IMR-90 (cell line): ENCODE measurements around the gene FEM1A. TPM values are rescaled to one million over a fixed set of nuclear protein-coding genes. Genes with fewer than 3 reads are reported as not detected.
A peak's percentile ranks its signal among the peaks of the same experiment; 100 is the strongest.

Experiments used
- ATAC-seq: fragments of 200-7000 bp; cut with Tn5 transposase; 2 replicates; pipeline ENCODE4 v1.9.1; 2020; ENCODE audit warnings: low read depth, mild to moderate bottlenecking, moderate library complexity
- BruUV-seq: library from RNA; stranded (reverse); fragments of 400-500 nt; replicated peaks from 2 replicates; lab custom pipeline; 2021; lab: Mats Ljungman, UMichigan
- CTCF ChIA-PET: fragments of 300-600 bp; formaldehyde crosslinking; extraction: SDS; loops from one replicate; lab custom pipeline; 2021; ENCODE audit warnings: antibody characterized with exemption; lab: Yijun Ruan, JAX
- POLR2A ChIA-PET: fragments of 300-600 bp; sonication (Branson Sonifier 250); formaldehyde crosslinking; loops from one replicate; lab custom pipeline; 2022; ENCODE audit warnings: antibody characterized with exemption; ENCODE audit not compliant: unreplicated experiment; lab: Charles Lee
- DNase-seq: peaks from one replicate; pipeline ENCODE4 v3.0.0; 2013
- H2AFZ ChIP-seq: replicated peaks from 2 replicates; pipeline ENCODE3; 2013; ENCODE audit warnings: low read length, mild to moderate bottlenecking; ENCODE audit not compliant: poor library complexity
- H2AK5ac ChIP-seq: 2 replicates; pipeline ENCODE4 v1.6.1; 2013; ENCODE audit warnings: low read depth, low read length, inconsistent platforms
- H2AK9ac ChIP-seq: replicated peaks from 2 replicates; pipeline ENCODE3; 2013; ENCODE audit warnings: mild to moderate bottlenecking, low read depth, low read length, moderate library complexity; ENCODE audit not compliant: poor library complexity
- H2BK120ac ChIP-seq: 2 replicates; pipeline ENCODE4 v1.6.1; 2013; ENCODE audit warnings: low read depth, low read length, inconsistent platforms
- H2BK15ac ChIP-seq: 3 replicates; pipeline ENCODE4 v1.6.1; 2013; ENCODE audit warnings: low read depth, low read length, inconsistent platforms
- H2BK20ac ChIP-seq: 2 replicates; pipeline ENCODE4 v1.6.1; 2013; ENCODE audit warnings: low read depth, mild to moderate bottlenecking, inconsistent platforms, low read length, moderate library complexity
- H2BK5ac ChIP-seq: 2 replicates; pipeline ENCODE4 v1.6.1; 2013; ENCODE audit warnings: mild to moderate bottlenecking, low read depth, low read length, inconsistent platforms; ENCODE audit not compliant: poor library complexity, severe bottlenecking
- H3K14ac ChIP-seq: replicated peaks from 2 replicates; pipeline ENCODE4 v1.6.1; 2013; ENCODE audit warnings: low read depth, low read length, inconsistent platforms
- H3K18ac ChIP-seq: 2 replicates; pipeline ENCODE4 v1.6.1; 2013; ENCODE audit warnings: low read depth, low read length, control low read depth
- H3K23ac ChIP-seq: 2 replicates; pipeline ENCODE4 v1.6.1; 2013; ENCODE audit warnings: low read depth, low read length, inconsistent platforms
- H3K27ac ChIP-seq: 2 replicates; pipeline ENCODE4 v1.5.1; 2013; ENCODE audit warnings: mild to moderate bottlenecking, control low read depth, low read length; ENCODE audit not compliant: insufficient read depth
- H3K27me3 ChIP-seq: 2 replicates; pipeline ENCODE4 v1.6.1; 2013; ENCODE audit warnings: low read length; ENCODE audit not compliant: control insufficient read depth, insufficient read depth
- H3K36me3 ChIP-seq: 2 replicates; pipeline ENCODE4 v1.6.1; 2013; ENCODE audit warnings: low read length, mixed read lengths; ENCODE audit not compliant: control insufficient read depth, insufficient read depth
- H3K4ac ChIP-seq: 2 replicates; pipeline ENCODE4 v1.6.1; 2013; ENCODE audit warnings: low read depth, low read length, inconsistent platforms
- H3K4me1 ChIP-seq: 2 replicates; pipeline ENCODE4 v1.6.1; 2013; ENCODE audit warnings: low read length, mixed read lengths; ENCODE audit not compliant: control insufficient read depth, insufficient read depth
- H3K4me2 ChIP-seq: 2 replicates; pipeline ENCODE4 v1.6.1; 2013; ENCODE audit warnings: low read depth, mild to moderate bottlenecking, control low read depth, low read length, moderate library complexity
- H3K4me3 ChIP-seq: 2 replicates; pipeline ENCODE4 v1.5.1; 2013; ENCODE audit warnings: low read depth, mild to moderate bottlenecking, control low read depth, low read length, moderate library complexity; ENCODE audit not compliant: insufficient read depth
- H3K56ac ChIP-seq: 2 replicates; pipeline ENCODE4 v1.6.1; 2013; ENCODE audit warnings: low read length, inconsistent platforms; ENCODE audit not compliant: insufficient read depth; ENCODE audit errors: extremely low read depth
- H3K79me1 ChIP-seq, 2 experiments: 2 replicates each; pipeline ENCODE4 v1.6.1; 2013; ENCODE audit warnings: low read length in 2 of 2, inconsistent platforms in 1 of 2, low read depth in 1 of 2
- H3K9ac ChIP-seq: 2 replicates; pipeline ENCODE4 v1.6.1; 2013; ENCODE audit warnings: low read depth, low read length, control low read depth
- H3K9me1 ChIP-seq: 2 replicates; pipeline ENCODE4 v1.6.1; 2013; ENCODE audit warnings: low read length, inconsistent platforms; ENCODE audit not compliant: insufficient read depth
- H3K9me3 ChIP-seq: 2 replicates; pipeline ENCODE4 v1.6.1; 2013; ENCODE audit warnings: low read length; ENCODE audit not compliant: control insufficient read depth, insufficient read depth
- H4K20me1 ChIP-seq: 2 replicates; pipeline ENCODE4 v1.6.1; 2013; ENCODE audit warnings: low read length, inconsistent platforms; ENCODE audit not compliant: insufficient read depth
- H4K5ac ChIP-seq: 2 replicates; pipeline ENCODE4 v1.6.1; 2013; ENCODE audit warnings: mild to moderate bottlenecking, low read depth, low read length, control low read depth
- H4K8ac ChIP-seq, 2 experiments: 2 replicates each; pipeline ENCODE4 v1.6.1; 2013; ENCODE audit warnings: low read depth in 2 of 2, low read length in 2 of 2, control low read depth in 1 of 2, inconsistent platforms in 1 of 2
- H4K91ac ChIP-seq: 2 replicates; pipeline ENCODE4 v1.6.1; 2013; ENCODE audit warnings: low read depth, low read length, inconsistent platforms; ENCODE audit not compliant: insufficient read depth
- CEBPB ChIP-seq: IDR thresholded peaks from 2 replicates; pipeline ENCODE4 v1.6.1; 2012; ENCODE audit warnings: low read depth, low read length, improper control_type of control experiment
- FOS ChIP-seq: fragments of 150-350 bp; IDR thresholded peaks from 2 replicates; pipeline ENCODE4 v1.6.1; 2016; ENCODE audit warnings: low read depth, low read length
- POLR2A ChIP-seq: IDR thresholded peaks from 2 replicates; pipeline ENCODE4 v1.6.1; 2012; ENCODE audit warnings: mild to moderate bottlenecking, low read depth, low read length
- WGBS, 2 experiments: methylation state at CpG; one replicate each; pipeline versions ENCODE4 v1.1.5 to v1.1.7; 2013; ENCODE audit warnings: missing lambda C conversion rate in 2 of 2; ENCODE audit not compliant: insufficient read length in 1 of 2; ENCODE audit errors: extremely low coverage in 2 of 2; 5-methylcytosine and 5-hydroxymethylcytosine counted together
- dilution Hi-C: fragments of 300-500 bp; cut with HindIII; formaldehyde crosslinking; loops from one replicate; pipeline ENCODE4 v1.14.3; 2018; ENCODE audit warnings: low sequenced_read_pairs; ENCODE audit not compliant: unreplicated experiment
- in situ Hi-C: fragments of 300-500 bp; cut with MboI; formaldehyde crosslinking; loops from 3 replicates; pipeline ENCODE4 v1.14.3; 2019; ENCODE audit warnings: low sequenced_read_pairs, inconsistent platforms, mixed read lengths
- intact Hi-C: fragments of 100-400 bp; cut with micrococcal nuclease; formaldehyde crosslinking; loops from 2 replicates; pipeline ENCODE4 v1.10.0; 2022
- polyA plus RNA-seq, 3 experiments: library from polyadenylated mRNA; depleted of rRNA; stranded (reverse); fragments of >200 nt; gene quantifications; 2 replicates each; pipeline ENCODE4 v1.2.3, GENCODE V29; 2012; ENCODE audit warnings: low replicate concordance in 1 of 3
- total RNA-seq: library from RNA; depleted of rRNA; stranded (reverse); fragments of >200 nt; gene quantifications from 2 replicates; pipeline ENCODE4 v1.2.3, GENCODE V29; 2012

The FEM1A gene
- total and polyA plus RNA-seq, 2 of the 4 experiments (the other 2 are of a cell fraction), result 5.3 to 8.8 TPM

GRCh38 chr19:4816202-4816949, 24.8 kb downstream of the FEM1A start:
- Histone ChIP-seq H3K23ac (no peak overlapping the region), H4K91ac (peak overlapping the region; percentile 76), H4K20me1 (peaks cover 8% of the 10 kb centered on the region; the same call in 1 of the 2 replicates), H3K9ac (no peak overlapping the region), H3K56ac (no peak overlapping the region), H3K79me1 (peaks cover 10 to 36% of the 10 kb centered on the region in 2 experiments; a peak in 2 of 4 replicates), H2BK20ac (0 out of 2 replicates have a peak overlapping the region, but pooled peaks have one; percentile 11), H2BK15ac (no peak overlapping the region), H4K8ac (peak overlapping the region; percentile 84 to 87; a peak in 3 of 4 replicates), H3K36me3 (peaks cover 24% of the 10 kb centered on the region), H3K4me1 (peaks cover 2% of the 10 kb centered on the region; the same call in 1 of the 2 replicates), H2AK5ac (peak overlapping the region; percentile 95), H3K4me3 (no peak overlapping the region), H3K9me3 (no peaks in the 10 kb centered on the region), H3K18ac (no peak overlapping the region), H2BK120ac (peak overlapping the region; percentile 33; the same call in 1 of the 2 replicates), H3K4me2 (no peak overlapping the region), H3K27ac (peak overlapping the region; percentile 35), H3K14ac (0 out of 2 replicates have a peak overlapping the region, but pooled peaks have one; percentile 27), H4K5ac (peak overlapping the region; percentile 14; the same call in 1 of the 2 replicates), H2AK9ac (peak overlapping the region; percentile 97), H3K27me3 (no peaks in the 10 kb centered on the region), H2AFZ (peak overlapping the region; percentile 50), H2BK5ac (peak overlapping the region; percentile 14), H3K4ac (peak overlapping the region; percentile 81), H3K9me1 (0 out of 2 replicates have a peak, but pooled peaks cover 3% of the 10 kb centered on the region)
- DNase-seq (no peak), ATAC-seq (no peak)
- TF ChIP-seq POLR2A (no peak), FOS (no peak), CEBPB (no peak)
- WGBS, 2 experiments, result 96% methylated on average over 20 of the region's 35 CpGs; no CpG with 5 or more reads in 1 of the 2 experiments
- ChIA-PET POLR2A (no interaction called here), CTCF (no interaction called here)
- dilution Hi-C loops, result no loop called here
- in situ Hi-C loops, result no loop called here
- intact Hi-C loops, result no loop called here
- no TSS peak for BruUV-seq
